IMR-90 (cell line): Measurements from ENCODE around the gene COQ10A. TPM values are rescaled to one million over a fixed set of nuclear protein-coding genes. Genes with fewer than 3 reads are reported as not detected.

Experiments used
- ATAC-seq: fragments of 200-7000 bp; cut with Tn5 transposase; 2 replicates; pipeline ENCODE4 v1.9.1; 2020; ENCODE audit warnings: low read depth, mild to moderate bottlenecking, moderate library complexity
- BruUV-seq: library from RNA; stranded (reverse); fragments of 400-500 nt; replicated peaks from 2 replicates; lab custom pipeline; 2021; lab: Mats Ljungman, UMichigan
- CTCF ChIA-PET: fragments of 300-600 bp; formaldehyde crosslinking; extraction: SDS; loops from one replicate; lab custom pipeline; 2021; ENCODE audit warnings: antibody characterized with exemption; lab: Yijun Ruan, JAX
- POLR2A ChIA-PET: fragments of 300-600 bp; sonication (Branson Sonifier 250); formaldehyde crosslinking; loops from one replicate; lab custom pipeline; 2022; ENCODE audit warnings: antibody characterized with exemption; ENCODE audit not compliant: unreplicated experiment; lab: Charles Lee
- DNase-seq: peaks from one replicate; pipeline ENCODE4 v3.0.0; 2013
- H2AFZ ChIP-seq: replicated peaks from 2 replicates; pipeline ENCODE3; 2013; ENCODE audit warnings: low read length, mild to moderate bottlenecking; ENCODE audit not compliant: poor library complexity
- H2AK5ac ChIP-seq: 2 replicates; pipeline ENCODE4 v1.6.1; 2013; ENCODE audit warnings: low read depth, low read length, inconsistent platforms
- H2AK9ac ChIP-seq: replicated peaks from 2 replicates; pipeline ENCODE3; 2013; ENCODE audit warnings: mild to moderate bottlenecking, low read depth, low read length, moderate library complexity; ENCODE audit not compliant: poor library complexity
- H2BK120ac ChIP-seq: 2 replicates; pipeline ENCODE4 v1.6.1; 2013; ENCODE audit warnings: low read depth, low read length, inconsistent platforms
- H2BK15ac ChIP-seq: 3 replicates; pipeline ENCODE4 v1.6.1; 2013; ENCODE audit warnings: low read depth, low read length, inconsistent platforms
- H2BK20ac ChIP-seq: 2 replicates; pipeline ENCODE4 v1.6.1; 2013; ENCODE audit warnings: low read depth, mild to moderate bottlenecking, inconsistent platforms, low read length, moderate library complexity
- H2BK5ac ChIP-seq: 2 replicates; pipeline ENCODE4 v1.6.1; 2013; ENCODE audit warnings: mild to moderate bottlenecking, low read depth, low read length, inconsistent platforms; ENCODE audit not compliant: poor library complexity, severe bottlenecking
- H3K14ac ChIP-seq: replicated peaks from 2 replicates; pipeline ENCODE4 v1.6.1; 2013; ENCODE audit warnings: low read depth, low read length, inconsistent platforms
- H3K18ac ChIP-seq: 2 replicates; pipeline ENCODE4 v1.6.1; 2013; ENCODE audit warnings: low read depth, low read length, control low read depth
- H3K23ac ChIP-seq: 2 replicates; pipeline ENCODE4 v1.6.1; 2013; ENCODE audit warnings: low read depth, low read length, inconsistent platforms
- H3K27ac ChIP-seq: 2 replicates; pipeline ENCODE4 v1.5.1; 2013; ENCODE audit warnings: mild to moderate bottlenecking, control low read depth, low read length; ENCODE audit not compliant: insufficient read depth
- H3K27me3 ChIP-seq: 2 replicates; pipeline ENCODE4 v1.6.1; 2013; ENCODE audit warnings: low read length; ENCODE audit not compliant: control insufficient read depth, insufficient read depth
- H3K36me3 ChIP-seq: 2 replicates; pipeline ENCODE4 v1.6.1; 2013; ENCODE audit warnings: low read length, mixed read lengths; ENCODE audit not compliant: control insufficient read depth, insufficient read depth
- H3K4ac ChIP-seq: 2 replicates; pipeline ENCODE4 v1.6.1; 2013; ENCODE audit warnings: low read depth, low read length, inconsistent platforms
- H3K4me1 ChIP-seq: 2 replicates; pipeline ENCODE4 v1.6.1; 2013; ENCODE audit warnings: low read length, mixed read lengths; ENCODE audit not compliant: control insufficient read depth, insufficient read depth
- H3K4me2 ChIP-seq: 2 replicates; pipeline ENCODE4 v1.6.1; 2013; ENCODE audit warnings: low read depth, mild to moderate bottlenecking, control low read depth, low read length, moderate library complexity
- H3K4me3 ChIP-seq: 2 replicates; pipeline ENCODE4 v1.5.1; 2013; ENCODE audit warnings: low read depth, mild to moderate bottlenecking, control low read depth, low read length, moderate library complexity; ENCODE audit not compliant: insufficient read depth
- H3K56ac ChIP-seq: 2 replicates; pipeline ENCODE4 v1.6.1; 2013; ENCODE audit warnings: low read length, inconsistent platforms; ENCODE audit not compliant: insufficient read depth; ENCODE audit errors: extremely low read depth
- H3K79me1 ChIP-seq, 2 experiments: 2 replicates each; pipeline ENCODE4 v1.6.1; 2013; ENCODE audit warnings: low read length in 2 of 2, inconsistent platforms in 1 of 2, low read depth in 1 of 2
- H3K9ac ChIP-seq: 2 replicates; pipeline ENCODE4 v1.6.1; 2013; ENCODE audit warnings: low read depth, low read length, control low read depth
- H3K9me1 ChIP-seq: 2 replicates; pipeline ENCODE4 v1.6.1; 2013; ENCODE audit warnings: low read length, inconsistent platforms; ENCODE audit not compliant: insufficient read depth
- H3K9me3 ChIP-seq: 2 replicates; pipeline ENCODE4 v1.6.1; 2013; ENCODE audit warnings: low read length; ENCODE audit not compliant: control insufficient read depth, insufficient read depth
- H4K20me1 ChIP-seq: 2 replicates; pipeline ENCODE4 v1.6.1; 2013; ENCODE audit warnings: low read length, inconsistent platforms; ENCODE audit not compliant: insufficient read depth
- H4K5ac ChIP-seq: 2 replicates; pipeline ENCODE4 v1.6.1; 2013; ENCODE audit warnings: mild to moderate bottlenecking, low read depth, low read length, control low read depth
- H4K8ac ChIP-seq, 2 experiments: 2 replicates each; pipeline ENCODE4 v1.6.1; 2013; ENCODE audit warnings: low read depth in 2 of 2, low read length in 2 of 2, control low read depth in 1 of 2, inconsistent platforms in 1 of 2
- H4K91ac ChIP-seq: 2 replicates; pipeline ENCODE4 v1.6.1; 2013; ENCODE audit warnings: low read depth, low read length, inconsistent platforms; ENCODE audit not compliant: insufficient read depth
- BHLHE40 ChIP-seq: fragments of 150-350 bp; IDR thresholded peaks from 2 replicates; pipeline ENCODE4 v1.6.1; 2016; ENCODE audit warnings: mild to moderate bottlenecking, low read depth, low read length
- CHD1 ChIP-seq: IDR thresholded peaks from 2 replicates; pipeline ENCODE4 v1.6.1; 2012; ENCODE audit warnings: low read depth, low read length, improper control_type of control experiment
- FOS ChIP-seq: fragments of 150-350 bp; IDR thresholded peaks from 2 replicates; pipeline ENCODE4 v1.6.1; 2016; ENCODE audit warnings: low read depth, low read length
- NFE2L2 ChIP-seq: fragments of 150-350 bp; IDR thresholded peaks from 2 replicates; pipeline ENCODE4 v1.6.1; 2016; ENCODE audit warnings: low read depth, mild to moderate bottlenecking, low read length
- WGBS, 2 experiments: methylation state at CpG; one replicate each; pipeline versions ENCODE4 v1.1.5 to v1.1.7; 2013; ENCODE audit warnings: missing lambda C conversion rate in 2 of 2; ENCODE audit not compliant: insufficient read length in 1 of 2; ENCODE audit errors: extremely low coverage in 2 of 2; 5-methylcytosine and 5-hydroxymethylcytosine counted together
- dilution Hi-C: fragments of 300-500 bp; cut with HindIII; formaldehyde crosslinking; loops from one replicate; pipeline ENCODE4 v1.14.3; 2018; ENCODE audit warnings: low sequenced_read_pairs; ENCODE audit not compliant: unreplicated experiment
- in situ Hi-C: fragments of 300-500 bp; cut with MboI; formaldehyde crosslinking; loops from 3 replicates; pipeline ENCODE4 v1.14.3; 2019; ENCODE audit warnings: low sequenced_read_pairs, inconsistent platforms, mixed read lengths
- intact Hi-C: fragments of 100-400 bp; cut with micrococcal nuclease; formaldehyde crosslinking; loops from 2 replicates; pipeline ENCODE4 v1.10.0; 2022
- polyA plus RNA-seq, 3 experiments: library from polyadenylated mRNA; depleted of rRNA; stranded (reverse); fragments of >200 nt; gene quantifications; 2 replicates each; pipeline ENCODE4 v1.2.3, GENCODE V29; 2012; ENCODE audit warnings: low replicate concordance in 1 of 3
- total RNA-seq: library from RNA; depleted of rRNA; stranded (reverse); fragments of >200 nt; gene quantifications from 2 replicates; pipeline ENCODE4 v1.2.3, GENCODE V29; 2012
- TF ChIP-seq, protein P1 (sequence below): conservative IDR thresholded peaks from 2 replicates; pipeline ENCODE4 v1.5.1; 2012; ENCODE audit warnings: mild to moderate bottlenecking, low read depth, low read length, improper control_type of control experiment

Gene COQ10A
- total and polyA plus RNA-seq, 2 of the 4 experiments (the other 2 are of a cell fraction) = 4.7 to 10.8 TPM

DNA sequence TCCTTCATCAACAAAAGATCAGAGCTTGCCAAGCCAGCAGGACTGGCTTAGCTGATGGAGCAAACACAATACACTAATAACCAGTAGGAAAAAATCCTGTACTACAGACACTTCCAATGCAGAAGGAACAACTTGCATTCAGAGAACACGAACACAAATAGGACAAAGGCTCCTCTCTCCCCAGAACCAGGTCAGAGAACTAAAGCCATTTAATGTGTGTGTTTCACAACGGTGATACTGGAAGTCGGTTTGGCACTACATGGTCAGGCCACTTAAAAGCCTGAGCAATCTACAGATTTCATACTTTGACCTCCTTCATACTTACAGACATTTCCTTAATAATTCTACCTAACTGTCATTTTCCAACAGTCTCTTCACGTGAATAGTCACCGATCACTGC is 27.1 kb downstream of the COQ10A start:
- no peak for ATAC-seq
- Histone ChIP-seq H4K8ac (no peak overlapping the region), H2BK5ac (no peak overlapping the region), H3K4me2 (no peak overlapping the region), H2AK5ac (no peak overlapping the region), H3K14ac (no peak overlapping the region), H3K9me1 (peaks cover 7% of the 10 kb centered on the region), H2BK20ac (no peak overlapping the region), H3K23ac (no peak overlapping the region), H4K5ac (no peak overlapping the region), H3K18ac (no peak overlapping the region), H3K27ac (no peak overlapping the region), H3K4me3 (no peak overlapping the region), H3K4ac (no peak overlapping the region), H4K20me1 (peaks cover 23% of the 10 kb centered on the region), H3K4me1 (peaks cover 4% of the 10 kb centered on the region; the same call in 1 of the 2 replicates), H2AFZ (no peak overlapping the region), H3K9me3 (no peaks in the 10 kb centered on the region), H3K27me3 (no peaks in the 10 kb centered on the region), H2BK120ac (no peak overlapping the region), H2AK9ac (peak overlapping the region; percentile 76), H3K36me3 (peaks cover 19% of the 10 kb centered on the region), H2BK15ac (no peak overlapping the region), H3K79me1 (peaks cover 24 to 74% of the 10 kb centered on the region in 2 experiments), H3K9ac (no peak overlapping the region), H3K56ac (no peak overlapping the region), H4K91ac (no peak overlapping the region)
- intact Hi-C loops = no loop called here
- in situ Hi-C loops = no loop called here
- dilution Hi-C loops = no loop called here
- ChIA-PET POLR2A (no interaction called here), CTCF (no interaction called here)
- TF ChIP-seq FOS (no peak), NFE2L2 (no peak), BHLHE40 (no peak), CHD1 (no peak)
- TF ChIP-seq, protein P1, sequence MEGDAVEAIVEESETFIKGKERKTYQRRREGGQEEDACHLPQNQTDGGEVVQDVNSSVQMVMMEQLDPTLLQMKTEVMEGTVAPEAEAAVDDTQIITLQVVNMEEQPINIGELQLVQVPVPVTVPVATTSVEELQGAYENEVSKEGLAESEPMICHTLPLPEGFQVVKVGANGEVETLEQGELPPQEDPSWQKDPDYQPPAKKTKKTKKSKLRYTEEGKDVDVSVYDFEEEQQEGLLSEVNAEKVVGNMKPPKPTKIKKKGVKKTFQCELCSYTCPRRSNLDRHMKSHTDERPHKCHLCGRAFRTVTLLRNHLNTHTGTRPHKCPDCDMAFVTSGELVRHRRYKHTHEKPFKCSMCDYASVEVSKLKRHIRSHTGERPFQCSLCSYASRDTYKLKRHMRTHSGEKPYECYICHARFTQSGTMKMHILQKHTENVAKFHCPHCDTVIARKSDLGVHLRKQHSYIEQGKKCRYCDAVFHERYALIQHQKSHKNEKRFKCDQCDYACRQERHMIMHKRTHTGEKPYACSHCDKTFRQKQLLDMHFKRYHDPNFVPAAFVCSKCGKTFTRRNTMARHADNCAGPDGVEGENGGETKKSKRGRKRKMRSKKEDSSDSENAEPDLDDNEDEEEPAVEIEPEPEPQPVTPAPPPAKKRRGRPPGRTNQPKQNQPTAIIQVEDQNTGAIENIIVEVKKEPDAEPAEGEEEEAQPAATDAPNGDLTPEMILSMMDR = no peak
- WGBS, 2 experiments = 97% methylated on average over 4 of the region's 5 CpGs; no CpG with 5 or more reads in 1 of the 2 experiments
- no peak for DNase-seq
- BruUV-seq = no TSS peak
